Activated CD4-positive, alpha-beta T cell treated with anti-CD3 and anti-CD28 coated beads for 4 hours (primary cell): ENCODE results near the gene SPAG17.

Experiments used
- DNase-seq, 2 donors: peaks; one replicate each; pipeline ENCODE4 v3.0.0-alpha.2; 2020

The SPAG17 gene

DNA sequence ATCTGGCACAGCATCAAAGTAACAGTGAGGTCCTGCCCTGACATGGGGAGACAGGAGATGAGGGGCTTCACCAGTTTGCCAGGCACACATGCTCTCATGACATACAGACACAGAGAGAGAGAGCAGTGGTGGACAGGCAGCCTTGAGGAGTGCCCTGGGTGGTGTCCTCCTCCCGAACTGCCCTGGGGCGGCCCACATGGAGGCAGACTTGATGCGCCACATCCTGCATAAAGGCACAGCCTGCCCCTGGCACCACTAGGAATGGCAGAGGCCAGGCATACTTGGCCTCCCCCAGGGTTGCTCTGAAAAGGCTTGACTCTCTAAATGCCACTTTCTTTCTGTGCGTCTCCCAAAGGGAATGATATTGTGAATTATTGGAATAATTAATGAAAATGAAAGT is 67.5 kb downstream of the SPAG17 start:
- no peak for DNase-seq

DNA sequence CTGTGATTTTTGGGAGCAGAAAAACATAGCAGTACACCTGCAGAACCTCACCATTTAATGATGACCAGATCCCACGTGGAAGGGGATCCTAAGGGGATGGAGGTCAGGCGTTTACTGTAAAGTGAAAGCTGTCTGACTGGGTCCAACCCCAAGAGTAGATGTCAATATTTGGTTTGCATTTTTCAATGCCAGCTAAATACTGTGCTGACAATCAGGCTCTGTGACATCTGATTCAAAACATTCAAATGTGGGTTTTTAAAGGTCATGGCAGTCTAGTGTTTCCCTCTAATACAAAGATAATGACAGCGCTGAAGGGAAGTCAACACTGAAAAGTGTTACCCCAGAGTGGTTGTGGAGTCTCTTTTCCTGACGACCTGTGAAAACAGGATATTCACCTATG is 68.1 kb downstream of the SPAG17 start:
- DNase-seq: no peak

DNA sequence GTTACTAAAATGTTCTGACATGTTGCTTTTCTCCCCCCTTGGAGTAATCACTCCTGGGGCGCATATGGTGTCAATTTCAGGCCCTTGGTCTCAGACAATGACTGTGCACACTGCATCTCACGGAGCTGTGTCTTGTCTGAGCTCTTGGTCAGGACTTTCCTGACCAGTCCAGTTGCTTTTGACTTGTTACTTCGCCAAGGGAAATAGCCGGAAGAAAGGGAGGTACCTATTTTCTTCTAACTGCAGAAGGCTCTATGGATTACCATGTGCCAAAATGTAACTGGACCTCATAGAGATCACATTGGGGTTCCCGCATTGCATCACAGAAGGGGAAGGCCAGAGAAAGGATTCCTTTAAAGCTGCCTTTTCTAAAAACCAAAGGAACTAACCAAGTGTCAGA is 68.6 kb downstream of the SPAG17 start:
- no peak for DNase-seq

DNA sequence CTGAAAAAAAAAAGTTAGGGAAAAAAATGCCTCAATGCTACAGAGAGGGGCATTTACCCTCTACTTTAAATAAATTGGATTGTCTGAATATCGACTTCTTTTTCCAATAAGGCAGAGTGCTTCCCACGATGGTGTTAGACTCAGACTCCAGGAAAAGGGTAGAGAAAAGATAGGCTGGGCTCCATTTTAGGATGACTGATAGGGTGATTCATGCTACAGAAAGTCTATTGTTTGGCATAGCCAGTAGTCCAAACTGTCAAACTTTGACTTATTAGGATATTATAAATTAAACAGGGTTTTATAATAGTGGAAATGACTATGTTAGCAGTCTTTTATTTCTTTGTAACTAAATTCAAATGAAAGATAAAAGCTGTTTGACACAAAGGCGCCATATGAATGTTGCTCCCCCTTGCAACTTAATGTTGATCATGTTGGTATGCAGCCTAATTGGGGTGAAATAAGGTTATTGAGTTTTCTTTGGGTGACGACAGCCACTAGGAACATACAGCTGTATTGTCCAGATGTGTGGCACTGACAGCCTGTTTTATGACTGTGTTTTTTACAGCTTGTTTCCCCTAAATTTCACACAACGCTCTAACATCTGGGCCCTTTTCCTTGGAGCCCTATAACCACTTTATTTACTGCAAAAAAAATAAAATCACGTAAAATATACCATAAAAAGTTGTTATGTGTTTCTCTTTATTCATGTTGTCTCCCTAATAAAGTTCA is 69.3 kb downstream of the SPAG17 start:
- DNase-seq: no peak

DNA sequence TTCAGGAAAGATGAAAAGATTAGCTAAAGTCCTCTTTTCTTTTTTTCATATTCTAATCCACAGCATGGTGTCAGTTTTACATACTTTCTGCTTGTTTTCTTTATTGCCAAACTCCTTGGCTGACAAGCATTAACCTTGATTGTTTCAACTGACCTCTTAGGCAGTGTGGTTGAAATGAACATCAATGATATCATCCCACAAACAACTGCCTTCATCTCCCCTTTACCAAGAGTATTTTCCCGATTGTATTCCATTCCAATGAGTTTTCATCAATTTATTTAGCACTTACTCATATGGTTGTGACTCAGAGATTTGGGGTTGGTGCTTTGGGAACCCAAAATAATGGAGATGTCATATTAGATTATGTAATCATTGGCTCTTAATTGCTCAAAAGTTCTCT is 71.8 kb downstream of the SPAG17 start:
- no peak for DNase-seq

DNA sequence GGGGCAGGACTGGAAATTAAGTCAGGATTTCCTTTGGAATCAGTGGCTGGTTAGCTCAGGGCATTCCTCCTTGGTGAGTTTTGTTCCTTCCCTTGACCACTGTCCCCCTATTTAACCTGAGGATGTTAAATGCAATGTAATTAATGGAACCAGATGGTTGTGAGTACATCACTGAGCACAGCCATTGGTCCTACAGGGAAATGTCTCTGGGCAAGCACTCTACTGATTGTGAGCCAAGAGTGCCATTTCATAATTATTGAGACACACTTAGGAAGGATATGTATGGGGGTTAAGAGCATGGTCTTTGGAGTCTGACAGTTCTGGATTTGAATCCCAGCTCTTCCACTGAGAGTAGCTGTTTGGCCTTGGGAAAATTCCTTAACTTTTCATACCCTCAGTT is 74.4 kb downstream of the SPAG17 start:
- DNase-seq: no peak

DNA sequence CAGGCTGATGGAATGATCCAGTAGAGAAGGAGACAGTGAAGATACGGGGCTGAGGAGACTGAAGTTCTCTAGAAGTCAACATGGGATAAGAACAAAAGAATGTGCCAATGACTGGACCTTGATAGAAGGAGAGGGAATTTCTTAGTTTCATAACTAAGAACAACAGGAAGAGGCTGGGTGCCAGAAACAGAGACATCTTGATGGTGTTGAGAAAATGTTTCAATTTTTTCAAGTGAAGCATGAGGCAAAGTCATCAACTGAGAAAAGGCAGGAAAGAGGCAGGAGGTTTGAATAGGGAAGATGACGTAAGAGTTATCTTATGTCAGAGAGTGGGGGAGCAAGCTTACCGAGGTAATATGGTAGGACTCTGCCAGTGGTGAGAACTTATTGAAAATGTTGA is 80.1 kb downstream of the SPAG17 start:
- DNase-seq: no peak

DNA sequence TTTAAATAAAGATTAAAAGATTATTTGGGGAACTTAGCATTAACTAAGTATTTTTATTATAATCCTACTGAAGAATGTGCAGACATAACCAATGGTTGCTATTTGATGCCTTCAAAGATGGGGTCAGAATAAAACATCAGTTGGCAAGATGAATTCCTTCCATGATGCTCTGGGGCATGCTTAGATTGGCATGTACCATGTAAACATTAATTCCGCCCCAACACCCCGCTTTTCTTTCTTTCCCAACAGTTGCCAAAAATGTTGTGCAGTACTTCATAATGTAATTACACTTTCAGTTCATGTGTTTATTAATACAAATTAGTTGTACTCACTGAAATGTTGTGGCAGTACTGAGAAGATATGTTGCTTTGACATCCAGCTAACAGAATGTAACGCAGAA is 82.6 kb downstream of the SPAG17 start:
- no peak for DNase-seq

DNA sequence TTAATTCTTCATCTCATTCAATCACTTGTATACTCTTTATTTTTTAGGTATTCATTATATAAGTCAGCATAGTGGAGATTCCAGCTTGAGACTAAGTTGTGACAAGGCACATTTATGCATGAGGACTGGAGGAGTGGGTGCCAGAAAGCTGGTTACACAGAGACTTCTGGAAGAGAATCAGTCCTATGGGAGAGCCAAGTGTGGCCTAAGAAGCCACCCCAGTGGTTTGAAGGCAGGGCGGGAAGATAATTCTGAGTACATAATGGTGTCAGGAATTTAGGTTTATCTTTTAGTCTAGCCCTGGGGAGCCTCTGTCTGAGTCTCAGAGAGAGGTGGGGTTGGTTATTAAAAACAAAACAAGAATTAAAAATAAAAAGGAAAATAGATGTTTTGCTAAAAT is 83.0 kb downstream of the SPAG17 start:
- no peak for DNase-seq

DNA sequence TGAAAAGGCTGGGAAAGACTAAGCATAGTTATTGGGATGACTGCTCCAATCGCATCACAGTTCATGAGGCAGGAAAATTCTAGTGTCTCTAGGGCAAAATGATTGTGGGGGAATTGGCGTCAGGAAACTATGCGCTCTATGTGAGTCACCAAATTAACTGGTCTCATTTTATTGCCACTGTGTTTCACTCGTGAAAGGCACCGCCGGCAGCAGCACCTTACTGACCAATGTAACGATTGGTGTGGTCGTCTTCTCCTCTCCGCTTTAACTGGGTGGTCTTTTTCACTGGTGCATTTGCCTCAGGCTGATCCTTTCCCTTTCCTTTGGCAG is 83.5 kb downstream of the SPAG17 start:
- no peak for DNase-seq

DNA sequence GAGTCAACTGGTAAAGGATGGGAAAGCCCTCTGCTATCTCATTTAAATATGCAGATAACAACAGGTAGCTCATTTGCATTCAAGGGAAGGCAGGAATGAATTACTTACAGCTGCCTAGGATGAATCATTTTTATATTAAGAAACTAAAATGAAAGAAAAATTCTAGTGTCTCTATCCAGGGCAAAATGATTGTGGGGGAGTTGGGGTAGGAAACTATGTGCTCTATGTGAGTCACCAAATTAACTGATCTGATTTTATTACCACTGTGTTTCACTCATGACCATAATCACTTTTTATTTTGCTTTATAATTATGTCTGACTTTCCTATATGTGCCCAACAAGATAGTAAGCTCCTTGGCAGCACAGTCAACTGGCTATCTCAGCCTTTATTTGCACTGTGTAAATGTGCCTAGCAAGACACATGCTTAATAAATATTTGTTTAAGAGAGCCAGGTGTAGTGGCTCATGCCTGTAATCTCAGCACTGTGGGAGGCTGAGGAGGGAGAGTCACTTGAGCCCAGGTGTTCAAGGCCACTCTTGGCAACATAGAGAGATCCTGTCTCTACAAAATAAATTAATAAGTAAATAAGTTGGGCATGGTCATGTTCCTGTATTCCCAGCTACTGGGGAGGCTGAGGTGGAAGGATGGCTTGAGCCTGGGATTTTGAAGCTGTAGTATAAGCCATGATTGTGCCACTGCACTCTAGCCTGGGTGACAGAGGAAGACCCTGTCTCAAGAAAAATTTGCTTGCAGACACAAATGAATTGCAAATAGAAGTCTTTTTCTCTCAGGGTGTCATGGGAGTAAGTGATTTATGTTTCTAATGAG is 84.1 kb downstream of the SPAG17 start:
- no peak for DNase-seq

DNA sequence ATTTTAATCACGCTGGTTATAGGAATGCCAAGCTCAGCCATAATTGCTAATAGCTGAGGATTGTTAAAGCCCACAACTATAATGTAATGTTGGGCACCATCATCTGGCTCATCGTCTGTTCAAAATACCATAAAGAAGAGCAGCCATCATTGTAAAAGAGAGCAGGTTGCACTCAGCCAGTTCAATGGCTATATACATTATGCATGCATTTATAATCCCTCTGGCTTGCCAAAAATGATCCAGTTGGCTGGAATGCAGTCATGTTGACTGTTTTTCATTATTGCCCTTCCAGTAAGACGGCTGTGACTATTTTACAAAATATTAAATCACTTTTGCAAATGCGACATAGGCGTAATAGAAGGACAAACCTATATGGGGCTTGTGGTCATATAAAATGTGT is 85.3 kb downstream of the SPAG17 start:
- DNase-seq: no peak

DNA sequence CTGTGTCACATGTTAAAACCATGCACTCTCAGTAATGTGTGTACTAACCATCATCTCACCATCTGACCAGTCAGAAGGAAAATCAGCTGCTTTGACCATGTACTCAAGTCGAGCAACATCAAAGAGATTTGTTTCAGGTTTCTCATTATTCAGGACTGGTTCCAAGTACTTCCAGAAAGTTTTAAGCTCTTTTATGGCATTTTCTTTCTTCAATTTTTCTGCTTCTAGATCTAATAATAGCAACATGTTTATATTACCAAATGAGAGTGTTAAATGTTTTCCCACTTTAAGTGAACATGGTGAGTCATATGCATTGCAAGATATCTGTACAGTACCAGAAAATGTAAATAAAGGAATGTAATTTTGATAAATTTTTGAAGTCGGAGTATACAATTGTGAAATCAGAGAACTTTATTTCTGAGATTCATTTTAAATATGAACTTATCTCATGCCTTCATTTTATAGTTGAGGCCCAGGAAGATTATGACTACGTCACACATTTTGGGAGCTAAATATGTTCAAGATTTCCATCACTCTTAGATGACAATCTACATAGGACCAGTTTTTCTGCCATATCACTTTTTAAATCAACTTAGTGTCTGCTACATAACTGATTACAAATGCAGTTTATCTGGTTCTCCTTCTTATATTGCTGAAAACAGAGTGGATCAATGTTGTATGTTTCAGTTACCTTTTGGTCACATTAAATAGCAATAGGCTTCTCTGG is 87.2 kb downstream of the SPAG17 start:
- DNase-seq: no peak

DNA sequence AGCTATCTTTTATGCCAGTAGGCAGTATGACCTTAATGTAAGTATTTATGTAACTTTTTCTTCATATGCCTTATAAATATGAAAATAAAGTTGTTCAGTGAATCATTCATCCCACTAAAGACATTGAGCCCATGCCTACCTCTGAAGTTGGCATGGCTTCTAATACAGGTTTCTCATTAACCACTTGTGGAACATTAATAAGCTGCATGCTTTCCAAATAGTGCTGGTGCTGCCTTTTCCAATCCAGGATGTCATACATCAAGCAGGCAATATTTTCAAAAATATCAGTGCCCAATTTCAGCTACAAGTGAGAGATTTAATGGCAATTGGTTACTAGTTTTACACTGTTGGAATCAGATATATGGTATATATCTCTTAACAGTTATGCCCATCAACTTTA is 92.0 kb downstream of the SPAG17 start:
- DNase-seq: no peak

DNA sequence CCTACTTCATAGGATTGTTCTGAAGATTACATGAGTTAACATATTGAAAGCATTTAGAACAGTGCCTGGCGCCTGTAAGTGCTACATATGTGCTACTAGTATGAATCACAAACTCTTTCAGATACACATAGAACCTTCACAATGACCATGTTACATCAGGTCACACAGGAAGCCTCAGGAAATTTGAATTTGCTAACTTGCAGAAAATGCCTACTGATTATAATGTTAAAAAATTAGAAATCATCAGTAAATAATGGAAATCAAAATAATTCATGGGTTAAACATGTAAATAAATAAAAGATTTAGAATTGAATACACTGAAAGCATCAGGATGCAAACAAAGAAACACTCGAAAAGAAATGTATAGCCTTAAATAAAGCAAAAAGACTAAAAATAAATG is 94.9 kb downstream of the SPAG17 start:
- no peak for DNase-seq

DNA sequence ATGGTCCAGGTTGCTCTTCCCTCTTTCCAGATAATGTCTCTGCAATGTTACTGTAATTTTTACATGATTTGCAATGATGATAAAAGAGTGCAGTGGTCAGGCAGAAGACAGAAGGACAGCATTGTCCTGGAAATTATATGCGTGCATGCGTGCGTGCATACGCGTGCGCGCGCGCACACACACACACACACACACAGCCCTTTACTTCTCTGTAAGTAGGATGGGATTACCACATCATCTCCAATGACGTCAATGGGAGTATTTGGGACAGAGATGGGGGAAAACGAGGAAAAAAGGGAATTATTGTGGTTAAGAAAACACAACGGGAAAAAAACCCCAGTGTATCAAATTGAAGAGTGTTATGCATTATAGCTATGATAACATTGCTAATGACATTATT is 99.7 kb downstream of the SPAG17 start:
- DNase-seq: no peak

DNA sequence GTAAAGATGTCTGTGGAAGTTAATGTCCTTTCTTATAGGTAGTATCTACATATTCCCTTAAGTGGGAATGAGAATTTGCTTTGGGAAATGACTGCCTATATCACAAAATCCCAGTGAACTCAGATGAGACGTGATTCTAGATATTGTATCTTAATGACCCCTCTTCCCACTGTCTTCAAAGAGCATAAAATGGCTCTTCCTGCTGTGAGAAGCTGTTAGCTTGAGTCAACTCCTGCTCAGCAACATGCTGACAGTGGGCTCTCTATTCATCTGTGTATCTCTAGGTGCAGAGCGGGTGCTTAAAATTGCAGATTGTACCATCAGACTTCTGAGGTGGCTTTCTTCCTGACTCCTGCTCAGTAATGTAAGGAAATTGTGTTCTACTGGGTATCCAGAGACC is 100.6 kb downstream of the SPAG17 start:
- no peak for DNase-seq

DNA sequence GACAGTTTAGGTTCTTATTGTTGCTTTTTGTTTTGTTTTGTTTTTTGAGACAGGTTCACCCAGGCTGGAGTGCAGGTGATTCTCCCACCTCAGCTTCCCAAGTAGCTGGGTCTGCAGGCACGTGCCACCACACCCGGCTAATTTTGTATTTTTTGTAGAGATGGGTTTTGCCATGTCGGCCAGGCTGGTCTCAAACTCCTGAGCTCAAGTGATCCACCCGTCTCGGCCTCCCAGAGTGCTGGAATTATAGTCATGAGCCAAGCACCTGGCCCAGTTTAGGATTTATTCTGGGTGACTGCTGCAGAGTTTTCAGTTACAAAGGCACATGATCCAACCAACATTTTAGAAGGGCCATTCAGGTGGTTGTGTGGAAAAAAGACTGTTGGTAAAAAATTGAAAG is 102.0 kb downstream of the SPAG17 start:
- DNase-seq: no peak

DNA sequence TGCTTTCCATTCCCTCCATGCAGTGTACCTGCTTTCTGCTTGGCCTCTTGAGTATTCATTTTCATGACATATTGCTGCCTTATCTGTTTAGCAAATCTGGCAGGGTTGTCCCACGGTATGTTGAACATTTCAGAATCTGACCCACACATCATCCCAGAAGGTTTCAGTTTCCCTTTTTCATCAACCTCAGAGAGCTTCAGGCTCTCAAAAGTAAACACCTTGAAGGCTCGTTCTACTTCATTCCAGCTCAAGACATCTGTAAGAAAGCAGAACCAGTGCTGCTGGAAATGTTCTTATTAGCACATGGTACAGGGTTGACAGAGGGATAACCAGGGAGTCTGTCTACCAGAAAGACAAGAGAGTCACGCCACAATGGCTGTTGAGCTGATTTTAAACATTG is 103.6 kb downstream of the SPAG17 start:
- DNase-seq: no peak

DNA sequence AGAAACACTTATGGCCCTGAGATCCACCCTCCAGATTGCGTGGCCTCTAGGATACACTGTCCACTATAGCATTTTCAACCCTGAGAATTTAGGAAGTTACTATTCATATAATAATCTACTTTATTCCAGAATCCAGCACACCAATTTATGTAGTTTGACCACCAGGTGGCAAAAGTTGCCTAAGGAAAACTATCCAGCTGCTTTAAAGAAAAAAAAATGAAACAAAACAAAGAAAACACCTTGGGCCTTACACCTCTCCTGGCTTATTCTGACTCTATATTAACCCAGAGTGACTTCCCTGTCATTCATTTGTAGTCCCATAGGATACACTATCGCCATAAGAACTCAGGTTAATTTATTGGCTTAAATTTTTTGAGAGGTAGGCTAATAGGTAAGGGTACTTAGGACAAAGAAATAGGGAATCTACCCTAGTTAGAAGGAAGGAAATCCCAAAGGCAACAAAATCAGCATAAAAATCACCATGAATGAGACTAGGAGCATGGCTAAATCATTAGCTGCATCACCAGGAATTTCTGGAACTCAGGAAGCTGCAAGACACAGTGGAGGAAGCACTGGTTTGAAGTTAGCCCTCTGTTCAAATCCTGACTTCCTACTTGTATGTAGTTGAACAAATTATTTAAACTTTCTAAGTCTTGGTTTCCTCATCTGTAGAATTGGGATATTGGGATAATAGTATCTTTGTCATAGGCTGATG is 107.5 kb downstream of the SPAG17 start:
- no peak for DNase-seq

DNA sequence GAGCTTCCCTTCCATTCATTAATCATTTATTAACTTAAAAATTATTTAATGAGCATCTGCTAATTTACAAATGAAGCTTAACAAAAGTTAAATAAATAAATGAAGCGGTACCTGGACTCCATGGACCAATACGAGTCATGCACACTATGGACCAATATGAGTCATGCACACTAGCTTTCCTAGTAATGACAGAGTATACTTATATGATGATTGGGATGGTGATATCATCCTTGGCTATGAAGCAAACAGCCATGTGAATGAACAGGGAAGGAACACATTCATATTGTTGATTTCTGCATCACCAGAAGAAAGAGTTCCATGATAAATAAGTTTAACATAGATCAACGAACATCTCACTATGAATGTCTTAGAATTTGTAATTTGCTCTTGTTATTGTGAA is 109.9 kb downstream of the SPAG17 start:
- no peak for DNase-seq

DNA sequence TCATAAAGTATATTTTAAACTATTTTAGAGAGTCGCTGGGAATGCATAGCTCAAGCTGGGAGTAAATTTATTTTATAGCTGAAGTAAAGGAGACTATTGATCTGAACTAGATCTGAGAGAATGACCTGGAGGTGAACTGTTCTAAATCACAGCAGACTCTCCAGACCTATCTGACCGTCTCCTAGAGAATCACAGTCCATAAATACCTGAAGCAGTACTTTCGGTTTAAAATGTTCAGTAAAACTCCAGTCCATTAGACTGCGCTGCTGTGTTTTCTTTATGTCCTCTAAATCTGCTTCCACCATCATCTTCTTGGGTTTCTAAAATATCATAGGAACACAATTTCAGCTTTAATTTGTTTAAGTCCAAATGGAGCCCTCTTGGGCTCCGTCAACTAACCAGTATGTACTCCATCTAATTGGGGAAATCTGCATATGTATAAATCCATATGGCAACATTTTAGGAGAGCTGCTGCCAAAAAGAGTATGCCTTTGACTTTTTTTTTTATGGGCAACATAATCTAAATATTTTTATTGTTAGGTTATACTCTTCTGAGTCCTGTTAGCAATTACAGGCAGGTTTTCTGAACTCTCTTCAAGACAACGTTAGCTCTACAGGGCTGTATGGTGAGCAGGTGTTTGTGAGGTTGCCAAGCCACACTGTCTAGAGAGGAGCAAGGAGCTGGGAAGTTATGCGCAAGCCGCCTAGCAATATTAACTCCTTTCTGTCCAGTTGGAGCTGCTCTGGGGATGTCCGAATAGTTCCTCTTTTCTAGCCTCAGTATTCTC is 111.2 kb downstream of the SPAG17 start:
- no peak for DNase-seq

DNA sequence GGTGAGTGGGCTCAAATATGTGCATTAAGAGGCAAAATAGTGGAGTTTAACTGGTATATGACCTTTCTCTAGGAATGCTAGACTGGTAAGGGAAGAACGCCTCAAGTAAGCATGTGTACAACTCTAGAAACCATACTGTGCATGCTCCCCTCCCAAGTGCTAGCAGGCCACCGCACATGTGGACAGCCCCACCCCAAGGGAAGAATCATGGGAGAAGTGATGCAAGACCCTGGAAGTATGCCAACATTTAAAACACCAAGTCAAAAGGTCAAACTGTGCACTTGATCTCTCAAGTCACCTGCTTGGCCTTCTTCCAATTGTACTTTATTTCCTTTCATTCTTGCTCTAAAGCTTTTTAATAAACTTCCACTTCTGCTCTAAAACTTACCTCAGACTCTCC is 135.0 kb downstream of the SPAG17 start:
- DNase-seq: no peak
